HepG2 (cell line): Measurements from ENCODE around the gene UBE2B.

Experiments
- CTCF ChIP-seq: sonication (generic); formaldehyde crosslinking; IDR thresholded peaks from 2 replicates; pipeline ENCODE4 v1.5.0; 2020; ENCODE audit warnings: mild to moderate bottlenecking, missing genetic modification reagents, moderate library complexity
- MXI1 ChIP-seq: IDR thresholded peaks from 3 replicates; pipeline ENCODE4 v1.6.1; 2012; ENCODE audit warnings: low read depth, low read length, inconsistent platforms, borderline replicate concordance
- PCBP2 ChIP-seq: fragments of 200-400 bp; formaldehyde crosslinking; optimal IDR thresholded peaks from 2 replicates; pipeline ENCODE3; 2018; ENCODE audit warnings: low read length, low read depth; ENCODE audit not compliant: poor library complexity, severe bottlenecking
- POLR2A ChIP-seq, 2 experiments: IDR thresholded peaks; 2 replicates each; pipeline ENCODE4 v1.6.1; 2011; ENCODE audit warnings: low read depth in 2 of 2, low read length in 2 of 2, mild to moderate bottlenecking in 1 of 2, moderate library complexity in 1 of 2; ENCODE audit not compliant: insufficient read depth in 1 of 2
- SNAI1 ChIP-seq: sonication (generic); formaldehyde crosslinking; IDR thresholded peaks from 2 replicates; pipeline ENCODE4 v1.5.0; 2020; ENCODE audit warnings: mild to moderate bottlenecking, missing genetic modification reagents, borderline replicate concordance
- TF ChIP-seq, protein P1 (sequence below): sonication (generic); formaldehyde crosslinking; IDR thresholded peaks from 2 replicates; pipeline ENCODE4 v1.4.0; 2020; ENCODE audit warnings: missing genetic modification reagents
- TF ChIP-seq, protein P2 (sequence below), 2 experiments: IDR thresholded peaks; 2 replicates each; pipeline ENCODE4 v1.6.1; 2011 to 2012; ENCODE audit warnings: low read length in 2 of 2, borderline replicate concordance in 1 of 2, low read depth in 1 of 2, mild to moderate bottlenecking in 1 of 2, moderate library complexity in 1 of 2

DNA sequence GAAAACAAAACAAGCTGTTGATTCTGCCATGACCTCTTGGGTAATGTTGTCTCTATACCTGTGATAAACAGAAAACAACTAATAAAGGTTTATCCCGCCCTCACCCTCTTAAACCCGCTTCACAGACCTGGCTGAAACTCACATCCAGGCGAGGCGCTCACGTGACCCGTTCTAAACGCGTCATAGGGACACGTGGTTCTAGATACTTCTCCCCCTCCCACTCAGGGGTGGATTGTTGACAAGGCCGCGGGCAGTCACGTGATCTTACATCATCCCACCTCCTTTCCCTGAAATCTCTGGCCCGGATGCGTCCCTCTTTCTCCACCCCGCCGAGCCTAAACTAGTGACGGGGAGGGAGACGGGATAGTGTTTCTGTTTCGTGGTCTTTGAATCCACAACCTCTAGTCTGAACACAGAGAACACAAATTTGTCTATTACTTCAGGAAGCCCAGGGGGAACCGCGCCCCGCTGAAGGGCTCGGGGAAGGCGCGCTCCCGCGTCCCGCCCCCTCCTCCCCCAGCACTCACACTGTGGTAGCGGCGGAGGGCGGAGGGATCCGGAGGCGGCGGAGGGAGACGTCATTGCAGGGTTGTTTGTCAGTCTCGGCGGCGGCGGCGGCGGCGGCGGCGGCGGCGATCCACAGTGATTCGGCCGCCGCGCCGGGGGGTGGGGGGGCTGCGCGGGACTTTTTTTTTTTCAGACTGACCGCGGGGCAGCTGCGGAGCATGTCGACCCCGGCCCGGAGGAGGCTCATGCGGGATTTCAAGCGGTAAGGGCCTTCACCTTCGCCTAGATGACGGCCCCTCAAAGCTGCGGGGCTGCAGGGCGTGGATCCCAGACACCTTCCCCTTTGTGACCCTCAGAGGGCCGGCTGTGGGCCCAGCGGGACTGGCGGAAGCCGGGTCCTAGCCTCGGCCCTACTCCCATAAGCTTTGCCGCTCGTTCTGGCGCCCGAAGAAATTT is at the start of gene UBE2B:
- no peak for TF ChIP-seq CTCF (CRISPR knock-in tag)
- no peak for TF ChIP-seq SNAI1 (CRISPR knock-in tag)
- TF ChIP-seq PCBP2 = no peak
- TF ChIP-seq, protein P1, sequence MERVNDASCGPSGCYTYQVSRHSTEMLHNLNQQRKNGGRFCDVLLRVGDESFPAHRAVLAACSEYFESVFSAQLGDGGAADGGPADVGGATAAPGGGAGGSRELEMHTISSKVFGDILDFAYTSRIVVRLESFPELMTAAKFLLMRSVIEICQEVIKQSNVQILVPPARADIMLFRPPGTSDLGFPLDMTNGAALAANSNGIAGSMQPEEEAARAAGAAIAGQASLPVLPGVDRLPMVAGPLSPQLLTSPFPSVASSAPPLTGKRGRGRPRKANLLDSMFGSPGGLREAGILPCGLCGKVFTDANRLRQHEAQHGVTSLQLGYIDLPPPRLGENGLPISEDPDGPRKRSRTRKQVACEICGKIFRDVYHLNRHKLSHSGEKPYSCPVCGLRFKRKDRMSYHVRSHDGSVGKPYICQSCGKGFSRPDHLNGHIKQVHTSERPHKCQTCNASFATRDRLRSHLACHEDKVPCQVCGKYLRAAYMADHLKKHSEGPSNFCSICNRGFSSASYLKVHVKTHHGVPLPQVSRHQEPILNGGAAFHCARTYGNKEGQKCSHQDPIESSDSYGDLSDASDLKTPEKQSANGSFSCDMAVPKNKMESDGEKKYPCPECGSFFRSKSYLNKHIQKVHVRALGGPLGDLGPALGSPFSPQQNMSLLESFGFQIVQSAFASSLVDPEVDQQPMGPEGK (CRISPR knock-in tag) = peak; percentile 93
- TF ChIP-seq, protein P2, sequence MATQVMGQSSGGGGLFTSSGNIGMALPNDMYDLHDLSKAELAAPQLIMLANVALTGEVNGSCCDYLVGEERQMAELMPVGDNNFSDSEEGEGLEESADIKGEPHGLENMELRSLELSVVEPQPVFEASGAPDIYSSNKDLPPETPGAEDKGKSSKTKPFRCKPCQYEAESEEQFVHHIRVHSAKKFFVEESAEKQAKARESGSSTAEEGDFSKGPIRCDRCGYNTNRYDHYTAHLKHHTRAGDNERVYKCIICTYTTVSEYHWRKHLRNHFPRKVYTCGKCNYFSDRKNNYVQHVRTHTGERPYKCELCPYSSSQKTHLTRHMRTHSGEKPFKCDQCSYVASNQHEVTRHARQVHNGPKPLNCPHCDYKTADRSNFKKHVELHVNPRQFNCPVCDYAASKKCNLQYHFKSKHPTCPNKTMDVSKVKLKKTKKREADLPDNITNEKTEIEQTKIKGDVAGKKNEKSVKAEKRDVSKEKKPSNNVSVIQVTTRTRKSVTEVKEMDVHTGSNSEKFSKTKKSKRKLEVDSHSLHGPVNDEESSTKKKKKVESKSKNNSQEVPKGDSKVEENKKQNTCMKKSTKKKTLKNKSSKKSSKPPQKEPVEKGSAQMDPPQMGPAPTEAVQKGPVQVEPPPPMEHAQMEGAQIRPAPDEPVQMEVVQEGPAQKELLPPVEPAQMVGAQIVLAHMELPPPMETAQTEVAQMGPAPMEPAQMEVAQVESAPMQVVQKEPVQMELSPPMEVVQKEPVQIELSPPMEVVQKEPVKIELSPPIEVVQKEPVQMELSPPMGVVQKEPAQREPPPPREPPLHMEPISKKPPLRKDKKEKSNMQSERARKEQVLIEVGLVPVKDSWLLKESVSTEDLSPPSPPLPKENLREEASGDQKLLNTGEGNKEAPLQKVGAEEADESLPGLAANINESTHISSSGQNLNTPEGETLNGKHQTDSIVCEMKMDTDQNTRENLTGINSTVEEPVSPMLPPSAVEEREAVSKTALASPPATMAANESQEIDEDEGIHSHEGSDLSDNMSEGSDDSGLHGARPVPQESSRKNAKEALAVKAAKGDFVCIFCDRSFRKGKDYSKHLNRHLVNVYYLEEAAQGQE (IDR thresholded peaks at IDR 0.05; ENCODE audit: borderline replicate concordance in 1 of 2, low read depth in 1 of 2, low read length in 2 of 2) = no peak
- TF ChIP-seq MXI1 = peak; percentile 73; the same call in 1 of the 3 replicates
- TF ChIP-seq POLR2A (IDR thresholded peaks at IDR 0.05; ENCODE audit: insufficient read depth in 1 of 2, low read depth in 2 of 2, low read length in 2 of 2) = peak; percentile 62 to 75
